DMS153 treated with DMSO at 0.1 percent for 48 hours (cell line): ENCODE data around the gene TBX3.

ENCODE experiments used
- DNase-seq: peaks from one replicate; lab custom pipeline; 2025; ENCODE audit not compliant: unreplicated experiment; lab: John Stamatoyannopoulos, UW

TBX3 gene

GRCh38 chr12:114697243-114697716 lies 13.3 kb upstream of the TBX3 start:
- DNase-seq, result no peak

- DNase-seq, result no peak
Observed at GRCh38 chr12:114696443-114697242, 12.7 kb upstream of the TBX3 start.

GRCh38 chr12:114695305-114695592 lies 11.3 kb upstream of the TBX3 start:
- no peak for DNase-seq

- DNase-seq, result no peak
Observed at GRCh38 chr12:114694436-114695304, 10.7 kb upstream of the TBX3 start.

- DNase-seq, result no peak
Observed at GRCh38 chr12:114693532-114693931, 9.6 kb upstream of the TBX3 start.

- no peak for DNase-seq
Observed at GRCh38 chr12:114693059-114693531, 9.1 kb upstream of the TBX3 start.

- DNase-seq, result no peak
Observed at GRCh38 chr12:114692186-114693058, 8.4 kb upstream of the TBX3 start.

GRCh38 chr12:114691763-114692185 lies 7.8 kb upstream of the TBX3 start:
- DNase-seq, result no peak

GRCh38 chr12:114691196-114691595 lies 7.2 kb upstream of the TBX3 start:
- no peak for DNase-seq

GRCh38 chr12:114690267-114691135 lies 6.5 kb upstream of the TBX3 start:
- DNase-seq, result no peak

GRCh38 chr12:114689075-114689994 lies 5.4 kb upstream of the TBX3 start:
- DNase-seq, result no peak

- DNase-seq, result no peak
Observed at GRCh38 chr12:114688256-114688845, 4.4 kb upstream of the TBX3 start.

- no peak for DNase-seq
Observed at GRCh38 chr12:114687802-114688201, 3.8 kb upstream of the TBX3 start.

GRCh38 chr12:114686773-114687500 lies 3.0 kb upstream of the TBX3 start:
- DNase-seq, result no peak

- DNase-seq, result no peak
Observed at GRCh38 chr12:114686426-114686772, 2.4 kb upstream of the TBX3 start.

- no peak for DNase-seq
Observed at GRCh38 chr12:114685869-114686268, 1.9 kb upstream of the TBX3 start.

GRCh38 chr12:114685320-114685781 lies 1.4 kb upstream of the TBX3 start:
- no peak for DNase-seq

- no peak for DNase-seq
Observed at GRCh38 chr12:114684870-114685273, 897 bp upstream of the TBX3 start.
